ENCODE data around the gene PMM2. TPM values are rescaled to one million over a fixed set of nuclear protein-coding genes. Genes with fewer than 3 reads are reported as not detected.

PMM2 gene
- total and polyA plus RNA-seq, 9 of the 15 experiments (the other 6 are each of a cell fraction or from before 2014, with no cell fraction given) = 5.6 to 42.7 (median 25.9) TPM

GRCh38 chr16:8855051-8855786, 57.6 kb downstream of the PMM2 start (continued):
- TF ChIP-seq ZNF507 (tag; conservative IDR thresholded peaks at IDR 0.05) (no peak), ATF1 (CRISPR knock-in tag; IDR thresholded peaks at IDR 0.05) (no peak), ATF1 (tag; IDR thresholded peaks at IDR 0.05) (no peak), MEF2A (IDR thresholded peaks at IDR 0.05; ENCODE audit: control insufficient read depth, low read depth, low read length) (no peak), FOXP4 (CRISPR knock-in tag; IDR thresholded peaks at IDR 0.05; ENCODE audit: borderline replicate concordance) (no peak), MBD2 (IDR thresholded peaks at IDR 0.05; ENCODE audit: borderline replicate concordance, low read depth) (no peak), TAF9B (IDR thresholded peaks at IDR 0.05; ENCODE audit: partially characterized antibody) (no peak), POLR2G (IDR thresholded peaks at IDR 0.05; ENCODE audit: low read depth, low read length) (peak; percentile 55), ZNF197 (CRISPR knock-in tag; IDR thresholded peaks at IDR 0.05; ENCODE audit: low read depth) (no peak), FOXM1 (IDR thresholded peaks at IDR 0.05; ENCODE audit: low read depth) (no peak), FOXM1 (CRISPR knock-in tag; IDR thresholded peaks at IDR 0.05; ENCODE audit: low read depth) (no peak), CBX5 (IDR thresholded peaks at IDR 0.05; ENCODE audit: borderline replicate concordance, low read depth) (no peak), ELF1 (tag; IDR thresholded peaks at IDR 0.05) (no peak), TSC22D4 (tag; IDR thresholded peaks at IDR 0.05) (no peak), CGGBP1 (CRISPR knock-in tag; IDR thresholded peaks at IDR 0.05) (no peak), CHD2 (IDR thresholded peaks at IDR 0.05; ENCODE audit: low read depth, low read length) (no peak)
- TF ChIP-seq, protein P1, sequence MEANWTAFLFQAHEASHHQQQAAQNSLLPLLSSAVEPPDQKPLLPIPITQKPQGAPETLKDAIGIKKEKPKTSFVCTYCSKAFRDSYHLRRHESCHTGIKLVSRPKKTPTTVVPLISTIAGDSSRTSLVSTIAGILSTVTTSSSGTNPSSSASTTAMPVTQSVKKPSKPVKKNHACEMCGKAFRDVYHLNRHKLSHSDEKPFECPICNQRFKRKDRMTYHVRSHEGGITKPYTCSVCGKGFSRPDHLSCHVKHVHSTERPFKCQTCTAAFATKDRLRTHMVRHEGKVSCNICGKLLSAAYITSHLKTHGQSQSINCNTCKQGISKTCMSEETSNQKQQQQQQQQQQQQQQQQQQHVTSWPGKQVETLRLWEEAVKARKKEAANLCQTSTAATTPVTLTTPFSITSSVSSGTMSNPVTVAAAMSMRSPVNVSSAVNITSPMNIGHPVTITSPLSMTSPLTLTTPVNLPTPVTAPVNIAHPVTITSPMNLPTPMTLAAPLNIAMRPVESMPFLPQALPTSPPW (CRISPR knock-in tag; IDR thresholded peaks at IDR 0.05) = no peak
- TF ChIP-seq, protein P2, sequence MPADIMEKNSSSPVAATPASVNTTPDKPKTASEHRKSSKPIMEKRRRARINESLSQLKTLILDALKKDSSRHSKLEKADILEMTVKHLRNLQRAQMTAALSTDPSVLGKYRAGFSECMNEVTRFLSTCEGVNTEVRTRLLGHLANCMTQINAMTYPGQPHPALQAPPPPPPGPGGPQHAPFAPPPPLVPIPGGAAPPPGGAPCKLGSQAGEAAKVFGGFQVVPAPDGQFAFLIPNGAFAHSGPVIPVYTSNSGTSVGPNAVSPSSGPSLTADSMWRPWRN (IDR thresholded peaks at IDR 0.05; ENCODE audit: low read depth) = no peak
- TF ChIP-seq, protein P3, sequence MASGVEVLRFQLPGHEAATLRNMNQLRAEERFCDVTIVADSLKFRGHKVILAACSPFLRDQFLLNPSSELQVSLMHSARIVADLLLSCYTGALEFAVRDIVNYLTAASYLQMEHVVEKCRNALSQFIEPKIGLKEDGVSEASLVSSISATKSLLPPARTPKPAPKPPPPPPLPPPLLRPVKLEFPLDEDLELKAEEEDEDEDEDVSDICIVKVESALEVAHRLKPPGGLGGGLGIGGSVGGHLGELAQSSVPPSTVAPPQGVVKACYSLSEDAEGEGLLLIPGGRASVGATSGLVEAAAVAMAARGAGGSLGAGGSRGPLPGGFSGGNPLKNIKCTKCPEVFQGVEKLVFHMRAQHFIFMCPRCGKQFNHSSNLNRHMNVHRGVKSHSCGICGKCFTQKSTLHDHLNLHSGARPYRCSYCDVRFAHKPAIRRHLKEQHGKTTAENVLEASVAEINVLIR (CRISPR knock-in tag; IDR thresholded peaks at IDR 0.05) = no peak

Measured in K562 (cell line).